GM21447 (cell line): ENCODE data around the gene SMIM10L2A.
"Not testable (repeated sequence)": the region's sequence is repeated elsewhere in the genome, so short reads cannot be mapped to it uniquely, and the experiment has no call there.

Source experiments
- ATAC-seq: cut with Tn5 transposase; IDR thresholded peaks from one replicate; pipeline ENCODE4 v1.9.1; 2021; ENCODE audit not compliant: unreplicated experiment

SMIM10L2A gene

GRCh38 chrX:135421932-135422809 is at the start of gene SMIM10L2A:
Gene SMIM10L2A (plus strand): TSS chrX:135421944. CDS start chrX:135422132, 188 bp downstream.
- peak; percentile 45 for ATAC-seq

- ATAC-seq = no peak
Observed at GRCh38 chrX:135373357-135373756, 48.4 kb upstream of the SMIM10L2A start.

- ATAC-seq = no peak
Observed at GRCh38 chrX:135382260-135382659, 39.5 kb upstream of the SMIM10L2A start.

GRCh38 chrX:135383249-135383648 is 38.5 kb upstream of the SMIM10L2A start:
- ATAC-seq = no peak

GRCh38 chrX:135384161-135384836 is 37.4 kb upstream of the SMIM10L2A start:
- ATAC-seq = no peak

GRCh38 chrX:135388841-135389240 is 32.9 kb upstream of the SMIM10L2A start:
- no peak for ATAC-seq

GRCh38 chrX:135389243-135389642 is 32.5 kb upstream of the SMIM10L2A start:
- no peak for ATAC-seq

- ATAC-seq = no peak
Observed at GRCh38 chrX:135389717-135390116, 32.0 kb upstream of the SMIM10L2A start.

GRCh38 chrX:135391734-135392133 is 30.0 kb upstream of the SMIM10L2A start:
- ATAC-seq = no peak

- ATAC-seq = no peak
Observed at GRCh38 chrX:135393051-135393450, 28.7 kb upstream of the SMIM10L2A start.

GRCh38 chrX:135395064-135395463 is 26.7 kb upstream of the SMIM10L2A start:
- no peak for ATAC-seq

- no peak for ATAC-seq
Observed at GRCh38 chrX:135396109-135396508, 25.6 kb upstream of the SMIM10L2A start.

GRCh38 chrX:135396566-135396965 is 25.2 kb upstream of the SMIM10L2A start:
- ATAC-seq = no peak

GRCh38 chrX:135397652-135398051 is 24.1 kb upstream of the SMIM10L2A start:
- no peak for ATAC-seq

GRCh38 chrX:135403374-135403773 is 18.4 kb upstream of the SMIM10L2A start:
- ATAC-seq = no peak

GRCh38 chrX:135406428-135406827 is 15.3 kb upstream of the SMIM10L2A start:
- ATAC-seq = not testable (repeated sequence)

GRCh38 chrX:135408794-135409193 is 12.9 kb upstream of the SMIM10L2A start:
- no peak for ATAC-seq

GRCh38 chrX:135410861-135411627 is 10.7 kb upstream of the SMIM10L2A start:
- ATAC-seq = no peak

- ATAC-seq = no peak
Observed at GRCh38 chrX:135411893-135412292, 9.9 kb upstream of the SMIM10L2A start.

- no peak for ATAC-seq
Observed at GRCh38 chrX:135416546-135416945, 5.2 kb upstream of the SMIM10L2A start.

- no peak for ATAC-seq
Observed at GRCh38 chrX:135420831-135421230, 913 bp upstream of the SMIM10L2A start.
